NCI-H2081 treated with DMSO at 0.1 percent for 48 hours (cell line): ENCODE measurements around the gene SLC1A1.
A peak's percentile ranks its signal among the peaks of the same experiment; 100 is the strongest.
"Not testable (repeated sequence)": the region's sequence is repeated elsewhere in the genome, so short reads cannot be mapped to it uniquely, and the experiment has no call there.

Experiments
- DNase-seq: peaks from one replicate; lab custom pipeline; 2025; lab: John Stamatoyannopoulos, UW

The SLC1A1 gene

DNA sequence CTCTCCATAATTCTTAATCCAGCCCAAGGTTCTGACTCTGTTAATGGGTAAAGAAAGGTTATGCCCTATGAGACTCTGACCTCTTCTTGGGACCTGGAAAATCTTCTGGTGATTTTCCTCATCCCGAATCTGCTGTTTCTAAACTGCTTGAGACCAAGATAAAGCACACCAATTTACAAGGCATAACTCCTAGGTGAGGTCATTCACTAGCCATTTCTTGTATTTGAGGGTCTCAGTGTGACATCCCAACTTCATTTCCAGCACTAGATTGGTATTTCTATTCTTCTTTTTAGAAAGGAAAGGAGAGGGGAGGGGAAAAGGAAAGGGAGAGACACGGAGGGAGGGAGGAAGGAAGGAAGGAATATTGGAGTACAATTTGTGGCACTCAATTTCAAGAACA, 51.6 kb downstream of the SLC1A1 start:
- no peak for DNase-seq

DNA sequence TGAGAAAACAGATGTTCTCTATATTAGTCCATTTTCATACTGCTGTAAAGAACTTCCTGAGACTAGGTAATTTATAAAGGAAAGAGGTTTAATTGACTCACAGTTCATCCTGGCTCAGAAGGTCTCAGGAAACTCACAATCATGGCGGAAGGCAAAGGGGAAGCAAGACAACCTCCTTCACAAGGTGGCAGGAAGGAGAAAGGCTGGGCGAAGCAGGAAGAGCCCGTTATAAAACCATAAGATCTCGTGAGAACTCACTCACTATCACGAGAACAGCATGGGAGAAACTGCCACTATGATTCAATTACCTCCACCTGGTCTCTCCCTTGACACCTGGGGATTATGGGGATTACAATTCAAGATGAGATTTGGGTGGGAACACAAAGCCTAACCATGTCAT, 54.4 kb downstream of the SLC1A1 start:
- not testable (repeated sequence) for DNase-seq

DNA sequence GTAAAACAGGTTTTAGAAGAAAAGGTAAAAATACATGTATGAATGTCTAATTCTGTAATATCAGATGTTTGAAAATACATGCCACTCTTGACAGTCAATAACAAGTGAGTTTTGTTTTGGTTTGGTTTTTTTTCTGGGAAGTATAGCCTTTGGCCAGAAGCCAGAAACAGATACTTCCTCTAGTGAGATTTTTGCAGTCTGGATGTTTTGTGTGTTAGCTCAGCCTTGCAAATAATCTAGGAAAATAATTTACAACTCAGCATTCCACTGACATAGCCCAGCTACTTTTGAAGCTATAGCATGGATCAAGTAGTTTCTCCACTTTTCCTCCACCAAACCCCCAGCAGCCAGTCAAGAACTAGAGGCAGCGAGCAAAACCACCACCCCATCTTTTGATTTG, 56.7 kb downstream of the SLC1A1 start:
- DNase-seq: no peak

DNA sequence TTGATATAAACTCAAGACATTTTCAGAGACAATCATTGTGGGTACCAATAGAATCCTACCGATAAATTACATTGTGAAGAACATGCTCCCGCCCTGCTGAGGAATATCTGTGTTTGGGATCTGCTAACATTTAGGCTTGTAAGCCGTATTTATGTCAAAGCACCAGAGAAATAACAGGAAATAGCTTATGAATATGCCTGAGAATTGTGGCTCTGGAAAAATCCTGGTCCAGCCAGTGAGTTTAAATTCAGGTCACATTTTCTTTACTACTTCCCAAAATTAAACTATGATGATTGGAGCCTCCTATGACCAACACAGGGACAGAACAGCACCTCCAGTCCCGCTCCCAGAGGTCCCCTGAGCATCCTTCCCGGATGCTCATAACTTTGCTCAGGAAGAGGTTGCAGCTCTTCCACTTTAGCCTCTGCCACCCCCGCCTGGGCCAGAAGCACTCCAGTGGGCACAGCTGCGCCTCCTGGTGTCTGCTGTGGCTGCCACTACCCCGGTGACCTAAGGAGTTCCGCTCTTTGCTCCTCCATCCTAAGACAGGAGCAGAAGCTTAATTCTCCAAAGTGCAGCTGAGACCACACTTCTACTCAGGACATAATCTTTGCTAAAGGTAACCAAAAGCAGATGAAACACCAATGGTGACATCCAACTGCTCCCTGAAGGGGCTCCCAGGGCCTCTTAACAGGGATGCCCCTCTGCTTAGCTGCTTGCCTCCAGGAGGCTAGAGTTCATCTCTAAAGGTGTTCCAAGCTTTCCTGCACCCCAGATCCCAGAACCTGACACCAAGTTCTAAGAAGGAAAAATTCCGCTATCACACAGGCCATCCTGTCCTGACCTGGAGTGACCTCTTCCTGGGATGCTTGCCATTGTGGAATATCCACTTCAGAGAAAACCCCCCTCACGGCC, 58.8 kb downstream of the SLC1A1 start:
- no peak for DNase-seq

DNA sequence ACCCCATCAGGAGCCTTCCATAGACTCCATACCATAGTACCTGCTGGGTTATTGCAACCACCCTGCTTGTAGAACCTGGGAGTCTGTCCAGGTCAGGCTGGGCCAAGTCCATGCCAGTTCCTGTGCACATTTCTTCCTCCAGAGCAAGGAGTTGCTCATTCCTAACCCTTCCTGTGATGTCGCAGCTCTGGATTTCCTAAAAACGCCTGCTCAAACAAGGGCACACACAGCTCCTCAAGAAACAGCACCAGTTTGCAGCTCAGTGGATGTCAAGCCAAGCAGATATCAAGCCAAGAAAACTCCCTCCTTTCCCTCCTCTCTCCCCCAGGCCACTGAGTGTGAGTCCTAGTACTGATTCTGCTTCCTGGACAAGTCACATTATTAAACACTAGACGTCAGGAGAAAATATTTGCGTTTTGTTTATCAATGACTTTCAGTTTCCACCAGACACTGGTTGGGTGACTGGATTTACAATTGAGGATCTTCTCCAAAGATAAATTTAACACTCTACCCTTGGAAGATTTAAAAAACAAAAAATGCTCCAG, 59.6 kb downstream of the SLC1A1 start:
- no peak for DNase-seq

DNA sequence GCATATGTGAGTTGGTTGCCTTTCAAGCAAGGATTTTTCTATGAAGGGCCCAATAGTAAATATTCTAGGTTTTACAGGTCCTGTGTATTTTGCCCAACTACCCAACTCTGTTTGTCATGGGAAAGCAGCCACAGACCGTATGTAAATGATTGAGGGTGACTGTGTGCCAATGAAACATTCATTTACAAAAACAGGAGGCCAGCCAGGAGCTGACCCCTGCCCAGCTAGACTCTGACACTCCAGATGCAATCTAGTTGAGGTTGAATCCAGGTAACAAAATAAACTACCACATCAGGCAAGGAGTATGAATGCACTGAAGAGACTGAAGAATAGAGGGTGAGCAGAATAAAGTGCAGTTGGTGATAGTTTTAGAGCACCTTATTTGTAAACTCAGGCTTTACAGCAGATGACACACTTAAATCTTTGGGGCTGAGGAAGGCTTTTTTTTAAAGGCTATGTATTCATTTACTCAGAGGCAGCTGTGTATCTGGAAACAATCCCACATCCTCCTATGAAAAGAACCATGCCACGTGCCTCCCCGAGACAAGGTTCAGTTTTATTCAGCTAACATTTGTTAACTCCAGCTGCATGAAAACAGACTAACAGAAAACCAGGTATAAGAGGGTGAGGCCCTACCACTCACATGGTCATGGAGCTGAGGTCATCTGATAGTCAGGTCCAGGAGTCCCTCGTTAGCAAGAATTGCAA, 60.7 kb downstream of the SLC1A1 start:
- DNase-seq: no peak

DNA sequence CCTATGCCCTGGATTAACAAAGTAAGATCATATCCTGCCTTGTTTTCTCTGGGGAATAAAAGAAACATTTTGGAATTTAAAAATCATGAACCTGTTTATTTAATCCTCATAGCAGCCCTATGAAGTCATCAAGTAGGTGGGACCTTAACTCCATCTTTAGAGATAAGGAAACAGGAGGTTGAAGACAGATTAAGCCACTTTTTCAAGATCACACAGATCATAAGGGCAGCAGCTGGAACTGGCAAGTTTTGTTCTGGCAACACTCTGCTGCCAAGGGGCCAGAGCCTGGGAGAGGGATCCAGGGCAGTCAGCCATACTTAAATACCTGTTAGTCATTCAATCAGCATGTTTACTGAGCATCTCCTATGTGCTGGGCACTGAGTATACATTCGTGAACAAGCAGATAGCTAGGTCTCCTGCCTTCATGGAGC, 63.7 kb downstream of the SLC1A1 start:
- no peak for DNase-seq

DNA sequence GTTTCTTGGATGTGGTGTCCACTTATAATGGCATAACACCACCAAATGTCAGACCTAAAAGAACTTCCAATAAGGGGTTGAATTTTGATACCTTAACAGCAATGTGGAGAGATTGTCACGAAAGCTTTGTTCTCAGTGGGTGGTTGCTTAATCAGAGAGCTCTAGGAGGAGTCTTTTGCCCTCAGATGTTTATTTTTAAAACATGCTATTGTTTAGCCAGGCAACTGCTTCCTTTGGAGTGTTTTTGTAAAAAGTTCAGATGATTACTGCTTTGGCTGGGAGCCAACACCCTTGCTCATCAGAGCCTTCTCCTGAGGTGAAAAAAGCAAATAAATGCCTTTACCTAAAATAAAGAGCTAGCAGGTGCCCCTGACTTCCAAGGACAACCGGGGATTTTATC, 65.0 kb downstream of the SLC1A1 start:
- no peak for DNase-seq

DNA sequence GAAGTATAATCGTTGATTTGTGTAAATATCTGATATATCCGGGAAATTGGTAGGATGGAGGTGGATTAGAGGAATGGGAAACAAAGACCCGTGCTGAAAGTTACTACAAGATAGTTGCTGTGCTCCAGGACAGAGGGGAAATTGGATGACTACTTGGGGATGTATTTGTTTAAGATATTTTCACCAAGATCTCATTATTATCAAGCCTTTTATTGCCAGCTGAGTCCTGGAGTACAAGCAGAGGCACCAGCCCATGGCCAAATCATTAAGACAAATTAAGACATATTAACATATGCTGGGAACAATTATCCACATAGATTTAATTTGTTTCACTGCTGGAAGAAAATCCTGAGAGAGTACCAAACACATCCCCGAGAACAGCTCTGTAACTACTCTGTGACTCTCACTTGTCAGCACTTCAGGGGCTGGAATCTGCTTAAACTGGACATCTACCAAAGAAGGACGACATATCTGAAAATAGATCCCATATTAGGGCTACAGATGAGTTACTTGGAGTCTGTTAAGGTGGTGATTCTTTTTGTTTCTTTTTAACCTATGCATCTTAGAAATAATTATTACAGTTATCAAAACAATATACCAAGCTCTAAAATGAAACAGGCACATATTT, 68.2 kb downstream of the SLC1A1 start:
- no peak for DNase-seq

DNA sequence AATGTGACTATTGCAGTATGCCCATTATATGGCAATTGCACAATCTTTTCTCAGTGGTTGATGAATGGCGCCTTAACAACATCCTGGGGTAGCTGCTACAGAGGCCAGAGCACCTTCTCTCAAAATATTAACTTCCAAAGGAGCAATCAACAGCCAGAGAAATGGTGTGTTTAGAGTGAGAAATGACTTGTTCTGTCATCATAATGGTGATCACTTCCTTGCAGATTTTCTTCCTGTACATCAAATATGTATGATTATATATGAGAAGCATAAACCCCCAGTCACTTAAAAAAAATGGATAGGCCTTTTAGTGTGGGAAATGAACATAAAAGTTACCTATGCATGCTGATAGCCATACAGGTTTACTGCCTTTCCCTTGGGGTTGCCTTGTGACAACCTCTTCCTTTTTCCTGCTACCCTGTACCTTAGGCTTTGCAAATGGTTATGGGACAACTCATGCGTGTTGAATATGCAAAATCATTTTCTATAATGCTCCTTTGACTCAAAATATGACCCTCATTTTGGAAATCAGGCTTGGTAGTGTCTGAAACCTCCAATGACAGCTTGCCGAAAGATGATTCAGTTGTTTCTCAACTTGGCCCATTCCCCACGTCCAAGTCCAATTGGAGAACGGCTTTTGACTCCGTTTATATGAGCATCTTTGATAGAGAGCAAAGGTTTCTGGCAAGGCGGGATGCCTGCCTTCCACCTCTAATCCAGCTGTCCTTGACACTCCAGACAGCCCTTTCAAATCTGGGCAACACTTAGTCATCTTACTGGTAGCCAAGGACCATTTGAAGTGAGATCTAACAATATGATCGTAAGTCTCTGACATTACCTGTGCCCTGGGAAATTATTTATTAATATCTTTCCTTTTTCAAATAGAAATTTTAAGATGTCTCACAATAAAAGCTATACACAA, 69.3 kb downstream of the SLC1A1 start:
- no peak for DNase-seq

DNA sequence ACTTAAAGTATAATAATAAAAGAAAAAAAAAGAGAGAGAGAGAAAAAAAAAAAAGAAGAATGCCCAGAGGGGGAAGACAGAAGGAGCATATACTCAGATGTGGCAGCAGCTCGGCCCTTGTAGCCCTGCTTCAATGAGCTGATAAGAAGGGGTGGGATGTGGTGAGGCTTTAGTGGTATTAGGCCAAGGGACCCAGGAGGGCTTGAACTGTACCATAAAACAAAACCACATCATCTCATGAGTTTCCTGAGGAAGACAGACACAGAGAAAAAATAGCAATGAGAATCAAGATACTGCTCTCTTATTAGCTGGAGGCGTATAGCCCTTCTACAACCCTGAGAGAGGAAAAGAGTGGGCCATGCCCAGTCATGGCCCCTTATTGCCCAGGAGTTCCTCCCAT, 72.8 kb downstream of the SLC1A1 start:
- DNase-seq: no peak

DNA sequence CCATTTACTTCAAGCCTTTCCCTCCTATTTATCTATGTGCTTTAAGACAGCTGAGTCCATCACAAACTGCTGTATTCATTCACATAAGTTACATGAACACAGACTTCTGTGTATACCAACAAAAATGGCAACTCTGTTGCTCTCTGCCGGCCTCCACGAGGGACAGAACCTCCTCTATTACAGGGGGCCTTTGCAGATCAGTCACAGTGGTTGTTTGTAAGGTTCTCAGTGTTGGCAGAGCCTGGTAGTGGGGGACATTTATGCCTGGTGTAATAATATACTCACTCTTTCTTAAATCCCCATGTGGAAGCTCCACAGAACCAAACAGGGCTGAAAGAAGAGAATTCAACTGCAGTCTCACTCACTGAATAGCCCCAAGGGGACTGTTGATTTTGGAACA, 76.5 kb downstream of the SLC1A1 start:
- no peak for DNase-seq

DNA sequence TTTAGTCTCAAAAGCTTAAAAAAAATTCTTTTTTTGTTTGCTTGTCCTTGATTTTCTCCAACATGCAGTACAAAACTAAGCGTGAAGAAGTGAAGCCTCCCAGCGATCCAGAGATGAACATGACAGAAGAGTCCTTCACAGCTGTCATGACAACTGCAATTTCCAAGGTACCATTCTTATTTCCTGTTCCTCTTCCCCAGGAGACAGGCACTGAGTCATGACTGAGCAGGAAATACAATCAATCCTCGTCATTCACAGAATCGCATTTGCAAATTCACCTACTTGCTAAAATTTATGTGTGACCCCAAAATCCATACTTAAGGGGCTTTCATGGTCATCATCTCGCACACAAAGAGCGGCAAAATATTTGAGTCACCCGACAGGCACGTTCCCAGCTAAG, 77.3 kb downstream of the SLC1A1 start:
- DNase-seq: no peak

DNA sequence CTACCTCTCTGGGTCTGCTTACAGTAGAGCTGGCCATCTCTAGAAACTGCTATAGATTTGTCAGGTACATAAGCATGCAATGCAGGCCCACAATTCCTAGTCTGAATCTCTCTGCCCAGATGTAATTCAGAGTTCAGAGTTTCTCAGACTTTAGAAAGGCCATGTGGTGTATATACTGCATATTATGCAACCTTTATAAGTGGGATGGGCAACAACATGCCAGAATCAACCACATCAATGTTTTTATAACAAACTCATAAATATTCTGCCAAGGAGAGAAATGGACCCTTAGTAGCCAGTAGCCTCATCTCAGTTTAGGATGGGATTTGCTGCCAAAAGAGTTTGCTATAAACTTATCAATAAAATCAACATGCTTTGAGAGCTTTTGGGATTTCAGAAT, 78.8 kb downstream of the SLC1A1 start:
- no peak for DNase-seq

DNA sequence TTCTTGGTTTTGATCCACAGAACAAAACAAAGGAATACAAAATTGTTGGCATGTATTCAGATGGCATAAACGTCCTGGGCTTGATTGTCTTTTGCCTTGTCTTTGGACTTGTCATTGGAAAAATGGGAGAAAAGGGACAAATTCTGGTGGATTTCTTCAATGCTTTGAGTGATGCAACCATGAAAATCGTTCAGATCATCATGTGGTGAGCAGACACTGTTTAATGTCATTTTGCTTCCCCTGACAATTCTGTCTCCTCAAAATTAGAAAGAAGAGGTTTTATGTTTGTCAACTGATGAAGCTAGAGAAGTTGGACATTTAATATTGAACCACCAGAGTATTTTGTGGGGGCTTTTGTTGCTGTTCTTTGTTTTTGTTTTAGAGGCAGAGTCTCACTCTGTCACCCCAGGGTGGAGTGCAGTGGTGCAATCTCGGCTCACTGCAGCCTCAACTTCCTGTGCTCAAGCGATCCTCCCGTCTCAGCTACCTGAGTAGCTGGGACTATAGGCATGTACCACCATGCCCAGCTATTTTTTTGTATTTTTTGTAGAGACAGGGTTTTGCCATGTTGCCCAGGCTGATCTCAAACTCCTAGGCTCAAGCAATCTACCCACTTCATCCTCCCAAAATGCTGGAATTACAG, 82.0 kb downstream of the SLC1A1 start:
- DNase-seq: no peak

DNA sequence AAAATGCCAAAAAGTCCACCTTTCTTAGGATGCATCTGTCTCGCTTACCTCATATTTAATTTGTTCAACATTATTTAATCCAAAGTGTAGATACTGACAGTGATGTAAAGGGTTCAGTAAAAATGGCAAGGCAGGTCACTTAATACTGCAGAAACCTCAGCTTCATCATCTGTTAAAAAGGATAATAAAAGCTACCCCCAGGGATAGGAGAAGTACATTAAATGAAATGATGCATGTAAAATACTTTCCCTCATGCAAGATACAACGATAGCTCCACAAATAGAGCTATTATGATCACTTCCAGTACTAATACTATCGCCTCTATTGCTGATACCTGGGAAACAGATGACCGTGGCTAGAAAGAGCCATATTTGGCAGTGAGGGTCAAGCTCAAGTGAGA, 82.9 kb downstream of the SLC1A1 start:
- DNase-seq: no peak

DNA sequence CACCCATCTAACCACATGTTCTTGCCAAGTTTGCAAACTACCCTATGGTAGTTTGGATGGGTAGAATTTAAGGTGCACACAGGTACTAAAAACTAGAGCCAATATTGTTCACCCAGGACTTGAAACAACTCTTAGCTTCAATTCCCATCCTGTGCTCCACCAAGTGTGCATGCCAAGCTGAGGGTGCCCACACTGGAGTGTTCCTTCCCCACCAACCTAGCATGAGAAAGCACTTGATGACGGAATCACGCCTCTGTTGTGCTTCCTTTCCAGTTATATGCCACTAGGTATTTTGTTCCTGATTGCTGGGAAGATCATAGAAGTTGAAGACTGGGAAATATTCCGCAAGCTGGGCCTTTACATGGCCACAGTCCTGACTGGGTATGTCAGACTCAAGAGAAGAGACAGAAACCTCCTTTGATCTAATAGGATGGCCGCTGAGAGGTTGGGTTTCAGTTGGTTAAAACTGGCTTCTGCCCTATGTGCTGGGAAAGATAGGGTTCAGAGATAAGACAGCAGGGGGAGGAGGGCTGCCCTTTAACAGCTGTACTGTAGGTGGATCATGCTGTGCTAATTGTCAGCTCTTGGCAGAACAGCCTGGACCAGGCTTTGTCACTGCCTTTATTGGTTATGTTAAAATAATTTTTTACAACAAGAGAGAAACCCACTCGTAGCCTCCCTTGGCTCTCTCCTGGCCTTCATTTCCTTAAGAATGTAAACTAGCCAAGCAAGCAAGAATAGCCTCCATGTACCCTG, 83.5 kb downstream of the SLC1A1 start:
- peak; percentile 36 for DNase-seq

DNA sequence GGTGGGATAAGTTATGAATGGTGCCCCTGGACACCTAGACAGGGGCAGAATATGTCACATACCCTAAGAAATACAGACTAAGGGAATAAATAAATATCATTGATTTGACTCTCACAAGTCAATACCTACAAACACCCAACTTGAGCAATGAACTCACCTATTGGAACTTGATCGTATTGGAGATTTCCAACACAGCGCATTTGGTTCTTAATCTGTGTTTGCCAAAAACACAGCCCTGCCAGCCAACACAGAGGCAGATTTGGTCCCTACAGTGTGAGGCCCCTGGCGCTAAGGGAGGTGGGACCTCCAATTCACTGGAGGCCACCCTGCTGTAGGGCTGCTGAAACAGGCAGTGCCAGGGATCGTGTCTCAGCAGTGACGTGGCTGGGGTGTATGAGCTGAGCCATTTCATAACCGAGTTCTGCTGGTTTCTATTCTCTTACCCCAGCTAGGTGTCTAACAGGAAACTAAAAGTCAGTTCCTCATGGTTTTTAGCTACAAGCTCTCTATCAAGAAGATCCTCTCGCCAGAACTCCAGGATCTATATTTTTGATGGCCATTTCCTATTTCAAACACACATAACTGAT, 84.5 kb downstream of the SLC1A1 start:
- no peak for DNase-seq

DNA sequence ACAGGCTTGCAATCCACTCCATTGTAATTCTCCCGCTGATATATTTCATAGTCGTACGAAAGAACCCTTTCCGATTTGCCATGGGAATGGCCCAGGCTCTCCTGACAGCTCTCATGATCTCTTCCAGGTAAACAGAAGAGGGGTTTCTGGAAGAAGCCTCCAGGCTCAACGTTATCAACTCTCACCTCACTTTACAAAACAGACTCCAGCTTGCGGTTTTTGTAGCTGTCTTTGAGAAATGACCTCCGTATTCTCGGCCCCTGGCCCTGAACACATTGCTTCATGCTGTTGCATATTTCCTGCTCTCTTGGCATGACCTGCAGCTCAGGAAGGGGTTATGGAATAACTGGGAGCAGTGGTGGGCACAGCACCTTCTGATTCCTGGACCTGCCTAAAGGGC, 85.7 kb downstream of the SLC1A1 start:
- DNase-seq: no peak

DNA sequence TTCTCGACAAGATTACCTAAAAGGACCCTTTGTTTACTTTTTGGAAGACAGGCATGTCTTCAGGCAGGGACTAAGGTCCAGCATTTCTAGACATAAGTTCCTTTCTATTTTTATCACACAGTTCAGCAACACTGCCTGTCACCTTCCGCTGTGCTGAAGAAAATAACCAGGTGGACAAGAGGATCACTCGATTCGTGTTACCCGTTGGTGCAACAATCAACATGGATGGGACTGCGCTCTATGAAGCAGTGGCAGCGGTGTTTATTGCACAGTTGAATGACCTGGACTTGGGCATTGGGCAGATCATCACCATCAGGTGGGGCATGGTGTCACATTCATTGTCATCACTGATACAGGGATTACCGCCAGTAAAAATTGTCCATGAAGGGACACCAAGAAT, 86.2 kb downstream of the SLC1A1 start:
- DNase-seq: no peak
